ENCODE measurements around the gene GULP1.

Gene GULP1

DNA sequence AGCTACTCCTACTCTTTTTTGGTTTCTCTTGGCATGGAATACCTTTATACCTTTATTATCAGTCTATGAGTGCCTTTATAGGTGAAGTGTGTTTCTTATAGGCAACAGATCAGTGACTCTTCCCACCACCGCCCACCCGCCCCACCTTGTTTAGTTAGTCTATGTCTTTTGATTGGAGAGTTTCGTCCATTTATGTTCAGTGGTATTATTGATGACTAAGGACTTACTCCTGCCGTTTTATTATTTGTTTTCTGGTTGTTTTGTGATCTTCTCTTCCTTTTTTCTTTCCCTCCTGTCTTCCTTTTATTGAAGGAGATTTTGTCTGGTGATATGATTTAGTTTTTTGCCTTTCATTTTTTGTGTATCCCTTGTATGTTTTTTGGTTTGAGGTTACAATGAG lies 179.5 kb downstream of the GULP1 start:
- DNase-seq (ENCODE audit: low read depth in 2 of 2, low spot score in 1 of 2), result no peak

DNA sequence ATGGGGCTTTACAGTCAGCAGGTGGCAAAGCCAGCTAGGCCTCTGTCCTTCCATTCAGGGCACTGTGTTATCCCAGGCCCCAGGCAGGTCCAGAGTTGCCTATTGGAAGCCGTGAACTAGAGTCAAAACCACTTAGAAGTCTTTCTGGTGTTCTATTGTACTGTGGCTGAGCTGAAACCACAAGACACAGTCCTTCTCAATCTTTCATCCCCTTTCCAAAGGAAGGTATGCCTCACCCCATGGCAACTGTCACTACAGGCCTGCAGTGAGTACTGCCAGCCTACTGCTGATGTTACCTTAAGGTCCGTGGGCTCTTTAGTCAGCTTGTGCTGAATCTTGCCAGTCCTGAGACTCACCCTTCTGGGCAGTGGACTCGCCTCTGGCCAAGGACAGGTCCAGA lies 181.6 kb downstream of the GULP1 start:
- no peak for DNase-seq (ENCODE audit: low read depth in 2 of 2, low spot score in 1 of 2)

- no peak for DNase-seq (ENCODE audit: low read depth in 2 of 2, low spot score in 1 of 2)
Observed at GRCh38 chr2:188474316-188474715, 182.6 kb downstream of the GULP1 start.

DNA sequence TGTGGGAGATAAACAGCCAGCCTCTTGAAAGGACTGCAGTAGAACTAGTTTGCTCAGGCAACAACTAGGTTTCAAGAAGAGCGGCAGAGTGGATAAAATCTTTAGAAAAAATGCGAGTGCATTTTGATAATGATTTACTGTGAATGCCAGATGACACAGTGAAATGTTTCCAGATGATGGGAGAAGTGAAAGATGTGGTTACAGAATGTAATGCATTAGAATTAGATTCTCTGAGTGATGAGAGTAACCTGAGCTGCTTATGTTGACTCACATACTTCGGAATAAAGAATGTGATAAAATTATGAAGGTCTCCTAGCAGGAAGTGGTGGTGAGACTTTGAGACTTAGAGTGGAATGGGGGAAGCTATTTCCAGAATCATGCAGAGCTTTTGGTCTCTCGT lies 184.3 kb downstream of the GULP1 start:
- DNase-seq (ENCODE audit: low read depth in 2 of 2, low spot score in 1 of 2), result no peak

GRCh38 chr2:188477564-188478103 lies 186.0 kb downstream of the GULP1 start:
- no peak for DNase-seq (ENCODE audit: low read depth in 2 of 2, low spot score in 1 of 2)

- DNase-seq (ENCODE audit: low read depth in 2 of 2, low spot score in 1 of 2), result no peak
Observed at GRCh38 chr2:188478724-188479123, 187.1 kb downstream of the GULP1 start.

DNA sequence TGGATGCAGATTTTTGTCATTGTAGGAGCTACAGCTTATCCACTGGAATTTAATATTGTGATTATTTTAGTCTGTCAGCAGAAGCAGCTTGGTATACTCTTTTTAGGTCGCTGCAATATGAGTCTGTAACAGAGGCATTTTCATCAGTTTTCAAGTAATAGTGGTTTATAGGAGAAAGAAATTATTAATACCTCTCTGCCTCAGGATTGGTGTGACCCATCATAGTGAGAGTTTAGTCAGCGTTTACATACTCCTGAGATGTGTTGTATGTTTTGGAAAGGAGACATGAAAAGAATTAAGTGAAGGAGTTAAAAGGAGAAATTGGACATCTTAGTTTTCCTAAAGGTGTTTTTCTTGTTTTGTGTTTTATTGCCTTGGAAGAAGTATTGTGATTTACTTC lies 189.8 kb downstream of the GULP1 start:
- no peak for DNase-seq (ENCODE audit: low read depth in 2 of 2, low spot score in 1 of 2)

DNA sequence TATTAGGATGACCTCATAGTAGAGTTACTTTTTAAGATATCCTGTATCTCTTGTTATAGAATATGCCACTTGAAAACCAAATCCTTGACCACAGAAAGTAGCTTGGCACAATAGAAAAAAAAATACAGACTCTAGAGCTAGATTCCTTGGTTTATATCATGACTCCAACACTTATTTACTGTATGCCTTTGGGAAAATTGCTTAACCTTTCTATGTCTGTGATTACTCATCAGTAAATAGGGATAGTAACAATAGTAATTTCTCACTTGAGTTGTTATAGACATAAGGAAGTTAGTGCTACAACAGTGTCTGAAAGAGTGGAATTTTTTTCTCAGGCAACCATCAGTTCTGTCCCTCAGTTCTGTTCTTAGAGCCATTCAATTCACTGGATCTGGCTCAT lies 193.8 kb downstream of the GULP1 start:
- DNase-seq (ENCODE audit: low read depth in 2 of 2, low spot score in 1 of 2), result no peak

DNA sequence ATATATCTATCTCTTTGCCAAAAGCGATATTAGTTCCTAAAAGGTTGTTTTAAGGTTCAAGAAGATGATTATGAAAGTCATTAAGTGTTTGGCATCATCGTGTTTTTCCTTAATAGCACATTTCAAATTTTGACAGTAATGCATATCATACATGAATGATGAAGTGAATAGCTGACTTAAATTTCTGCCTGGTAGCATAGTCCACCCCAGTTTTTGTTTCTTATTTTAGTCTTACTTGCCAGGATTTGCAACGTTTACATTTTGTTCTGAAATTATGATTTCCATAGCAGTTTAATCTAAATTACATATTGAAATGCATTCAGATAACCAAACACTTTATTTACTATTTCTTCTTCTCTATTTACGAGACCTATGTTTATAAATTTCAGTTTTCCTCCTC lies 201.1 kb downstream of the GULP1 start:
- no peak for DNase-seq (ENCODE audit: low read depth in 2 of 2, low spot score in 1 of 2)

DNA sequence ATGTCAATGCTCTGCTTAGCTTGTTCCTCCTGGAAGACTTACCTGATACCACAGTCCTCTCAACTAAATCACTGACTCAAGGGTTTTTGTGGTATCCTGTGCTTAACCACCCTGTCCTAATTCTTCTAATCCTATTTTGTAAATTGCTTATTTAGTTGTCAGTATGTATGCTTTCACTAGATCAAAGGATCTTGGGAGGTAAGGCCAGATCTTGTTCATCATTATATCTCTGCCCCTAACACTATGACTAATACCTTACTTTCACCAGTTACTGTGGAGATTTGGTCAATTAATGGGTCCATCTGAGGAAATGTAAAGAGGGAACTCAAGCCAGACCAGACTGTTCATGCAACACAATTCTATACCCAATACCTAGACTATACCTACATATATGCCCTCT lies 203.2 kb downstream of the GULP1 start:
- no peak for DNase-seq (ENCODE audit: low read depth in 2 of 2, low spot score in 1 of 2)

GRCh38 chr2:188495969-188496431 lies 204.3 kb downstream of the GULP1 start:
- DNase-seq (ENCODE audit: low read depth in 2 of 2, low spot score in 1 of 2), result no peak

DNA sequence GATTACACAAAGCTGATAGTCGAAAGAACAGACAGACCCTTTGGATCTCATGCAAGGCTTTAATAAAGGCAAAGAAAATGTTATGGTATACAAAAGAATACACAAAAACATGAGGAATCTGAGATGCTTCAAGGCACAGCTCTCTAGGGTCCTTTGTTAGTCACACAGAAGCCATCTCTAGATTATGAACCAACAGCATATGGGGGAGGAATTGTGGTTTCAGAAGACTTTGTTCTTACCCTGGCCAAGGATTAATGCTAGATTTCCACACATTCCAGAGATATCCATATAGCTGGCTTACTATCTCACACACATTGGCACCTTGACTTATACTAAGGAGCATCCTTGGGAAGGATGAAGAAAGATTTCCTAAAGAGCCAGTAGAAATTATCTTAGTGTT lies 206.1 kb downstream of the GULP1 start:
- no peak for DNase-seq (ENCODE audit: low read depth in 2 of 2, low spot score in 1 of 2)

GRCh38 chr2:188503975-188504374 lies 212.3 kb downstream of the GULP1 start:
- no peak for DNase-seq (ENCODE audit: low read depth in 2 of 2, low spot score in 1 of 2)

DNA sequence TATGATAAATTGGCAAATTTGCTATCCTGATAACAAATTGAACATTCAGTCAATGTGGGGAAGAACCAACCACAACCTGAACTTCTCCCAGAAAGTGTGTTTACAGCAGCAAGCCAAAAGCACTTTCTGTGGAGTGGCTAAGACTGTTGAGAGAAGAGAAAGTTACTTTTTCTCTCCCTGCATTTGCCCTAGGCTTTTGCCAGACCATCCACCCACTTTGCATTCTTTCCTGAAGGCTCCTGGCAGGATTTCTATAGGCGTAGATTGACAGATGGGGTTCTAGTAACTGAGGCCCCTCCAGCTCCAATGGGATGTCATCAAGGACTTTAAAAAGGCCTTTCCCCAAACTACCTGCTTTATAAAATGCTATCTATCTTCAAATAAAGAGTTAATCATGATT lies 215.2 kb downstream of the GULP1 start:
- DNase-seq (ENCODE audit: low read depth in 2 of 2, low spot score in 1 of 2), result no peak

- no peak for DNase-seq (ENCODE audit: low read depth in 2 of 2, low spot score in 1 of 2)
Observed at GRCh38 chr2:188511346-188511745, 219.7 kb downstream of the GULP1 start.

DNA sequence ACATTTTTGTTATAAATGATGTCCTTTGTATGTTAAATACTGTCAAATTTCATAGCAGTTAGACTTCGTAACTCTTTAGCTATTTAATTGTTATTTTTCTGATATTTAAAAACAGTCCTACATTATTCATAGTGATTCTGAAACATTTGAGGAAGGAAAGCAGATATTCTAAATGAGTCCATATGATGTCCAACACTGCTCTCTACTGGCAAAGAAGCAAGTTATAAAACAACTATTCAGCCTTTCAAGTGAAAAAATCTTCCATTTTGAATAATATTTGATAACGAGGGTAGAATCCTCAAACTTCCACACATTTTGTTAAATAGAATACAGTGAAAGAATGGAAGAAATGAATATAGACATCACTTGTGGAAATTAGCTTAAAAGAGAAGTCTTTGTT lies 220.8 kb downstream of the GULP1 start:
- DNase-seq (ENCODE audit: low read depth in 2 of 2, low spot score in 1 of 2), result no peak

DNA sequence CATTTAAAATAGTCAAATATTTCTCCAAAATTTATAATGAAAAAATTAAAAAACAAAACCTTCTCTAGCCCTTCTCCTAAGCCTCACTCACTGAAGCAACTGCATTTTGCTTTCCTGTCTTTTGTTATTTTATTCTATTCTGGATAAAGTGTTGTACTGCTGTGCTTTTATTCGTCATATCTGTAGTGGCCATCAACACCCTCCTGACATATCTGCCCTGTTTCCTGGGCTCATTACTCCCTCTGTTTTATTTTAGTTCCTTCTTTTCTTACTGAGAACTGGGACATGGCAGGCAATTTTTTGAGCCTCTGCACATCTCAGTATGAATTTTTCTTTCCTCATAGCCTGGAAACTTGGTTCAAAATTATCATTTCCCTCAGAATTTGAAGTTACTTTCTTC lies 224.2 kb downstream of the GULP1 start:
- DNase-seq (ENCODE audit: low read depth in 2 of 2, low spot score in 1 of 2), result no peak

DNA sequence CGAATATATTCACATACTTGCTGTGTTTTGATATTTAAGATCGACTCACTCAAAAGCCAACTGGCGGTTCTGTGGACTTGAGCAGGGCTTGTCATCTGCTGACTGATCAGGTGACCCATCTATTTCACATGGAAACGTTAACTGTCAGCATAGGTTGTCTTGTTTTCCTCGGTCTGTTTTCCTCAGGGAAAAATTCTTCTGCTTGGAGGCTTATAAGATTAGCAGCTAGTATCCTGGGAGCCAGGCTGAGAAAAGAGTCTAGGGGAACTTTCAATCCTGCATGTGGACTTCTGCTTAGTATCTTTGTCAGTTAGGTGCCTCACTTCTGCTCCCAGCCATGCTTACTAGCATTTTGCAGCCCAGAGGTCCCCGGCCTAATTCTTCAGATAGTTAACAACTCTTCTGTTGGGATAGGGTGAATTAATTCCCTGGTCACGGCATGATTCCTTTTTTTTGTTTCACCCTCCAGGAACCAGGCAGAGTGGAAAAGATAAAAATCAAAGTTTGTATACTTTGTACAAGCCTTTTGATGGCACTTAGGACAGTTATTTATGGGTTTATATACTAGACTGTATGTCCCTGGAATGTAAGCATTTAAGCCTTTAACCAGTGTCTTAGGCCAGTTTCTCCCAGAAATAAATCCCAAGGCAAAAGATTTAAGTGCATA lies 226.0 kb downstream of the GULP1 start:
- no peak for DNase-seq (ENCODE audit: low read depth in 2 of 2, low spot score in 1 of 2)

DNA sequence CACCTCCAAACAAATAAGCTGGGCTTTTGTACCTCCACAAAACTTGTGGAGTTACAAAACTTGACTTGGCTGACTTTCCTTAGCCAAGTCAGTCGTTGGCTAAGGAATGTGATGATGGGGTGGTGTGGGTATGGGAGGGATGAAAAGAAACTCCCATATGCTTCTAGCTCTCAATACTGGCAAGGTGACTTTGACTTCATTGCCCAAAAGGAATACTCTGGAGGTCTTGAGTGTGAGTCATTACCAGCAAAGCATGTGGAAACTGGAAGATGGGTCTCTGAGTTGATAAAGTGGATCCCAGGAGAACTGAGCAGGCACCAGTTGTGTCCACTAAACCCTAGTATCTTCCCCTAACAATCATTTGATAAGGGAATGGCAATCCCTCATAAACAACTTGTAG lies 226.7 kb downstream of the GULP1 start:
- no peak for DNase-seq (ENCODE audit: low read depth in 2 of 2, low spot score in 1 of 2)

DNA sequence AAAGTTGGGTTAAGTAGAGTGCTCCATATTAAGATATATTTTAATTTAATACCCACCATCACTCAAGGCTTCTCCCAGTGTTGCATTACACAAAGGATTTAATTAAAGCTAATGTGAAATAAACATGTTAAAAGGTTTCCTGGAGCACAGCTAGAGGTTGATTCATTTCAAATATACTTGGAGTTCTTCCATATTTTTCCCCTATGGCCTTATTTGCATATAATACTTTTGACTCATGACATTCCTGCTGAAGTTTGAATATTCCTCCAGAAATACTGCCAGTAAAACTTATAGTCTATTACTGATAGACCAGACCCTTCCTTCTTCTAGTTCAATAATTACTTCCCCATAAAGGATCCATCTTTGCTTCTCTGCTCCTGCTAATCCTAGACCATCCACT lies 227.5 kb downstream of the GULP1 start:
- DNase-seq (ENCODE audit: low read depth in 2 of 2, low spot score in 1 of 2), result no peak

GRCh38 chr2:188522517-188522916 lies 230.8 kb downstream of the GULP1 start:
- no peak for DNase-seq (ENCODE audit: low read depth in 2 of 2, low spot score in 1 of 2)

GRCh38 chr2:188523919-188524318 lies 232.2 kb downstream of the GULP1 start:
- DNase-seq (ENCODE audit: low read depth in 2 of 2, low spot score in 1 of 2), result no peak

GRCh38 chr2:188524519-188525113 lies 232.9 kb downstream of the GULP1 start:
- DNase-seq (ENCODE audit: low read depth in 2 of 2, low spot score in 1 of 2), result no peak
